CD4-positive, alpha-beta T cell treated with Interleukin-17A for 4 hours (primary cell): ENCODE measurements around the gene DNAJB6.
"Not testable (repeated sequence)": the region's sequence is repeated elsewhere in the genome, so short reads cannot be mapped to it uniquely, and the experiment has no call there.

Experiments
- DNase-seq: peaks from one replicate; pipeline ENCODE4 v3.0.0-alpha.2; 2020; ENCODE audit warnings: mixed read lengths

DNAJB6 gene

DNA sequence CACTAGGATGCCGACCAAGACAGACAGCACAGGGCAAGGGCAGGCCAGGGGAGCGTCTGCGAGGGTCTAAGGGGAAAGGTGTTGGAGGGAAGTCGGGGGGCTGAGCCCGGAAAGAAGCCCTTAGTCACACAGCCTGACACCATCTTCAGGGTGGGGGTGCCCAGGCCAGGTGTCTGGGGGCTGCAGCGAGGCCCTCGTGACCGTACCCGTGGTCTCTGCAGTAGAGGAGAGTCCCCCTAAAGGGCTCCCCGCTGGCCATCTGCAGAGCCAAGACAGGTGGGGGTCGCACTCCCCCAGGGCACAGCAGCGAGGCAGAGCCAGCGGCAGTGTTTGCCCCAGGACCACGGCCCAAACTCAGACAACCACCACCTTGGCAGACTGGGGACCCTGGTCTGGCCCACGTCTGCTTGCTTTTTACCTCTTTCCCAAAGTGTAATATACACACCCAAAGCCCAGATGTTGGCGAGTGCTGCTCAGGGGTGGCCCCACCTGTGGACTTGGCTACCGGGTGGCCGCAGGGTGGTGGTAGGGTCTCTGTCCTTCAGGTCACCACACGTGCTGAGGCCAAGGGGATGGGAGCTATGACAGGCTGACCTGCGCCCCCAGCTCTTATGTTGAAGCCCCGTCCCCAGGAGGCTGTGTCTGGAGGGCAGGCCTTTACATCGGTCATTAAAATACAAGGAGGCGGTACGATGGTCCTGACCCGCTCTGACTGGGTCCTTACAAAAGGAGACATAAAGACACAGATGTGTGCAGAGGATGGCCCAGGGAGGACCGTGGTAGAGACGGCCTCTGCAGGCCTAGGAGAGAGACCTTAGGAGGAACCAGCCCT is 107.4 kb downstream of the DNAJB6 start:
- DNase-seq, result no peak

DNA sequence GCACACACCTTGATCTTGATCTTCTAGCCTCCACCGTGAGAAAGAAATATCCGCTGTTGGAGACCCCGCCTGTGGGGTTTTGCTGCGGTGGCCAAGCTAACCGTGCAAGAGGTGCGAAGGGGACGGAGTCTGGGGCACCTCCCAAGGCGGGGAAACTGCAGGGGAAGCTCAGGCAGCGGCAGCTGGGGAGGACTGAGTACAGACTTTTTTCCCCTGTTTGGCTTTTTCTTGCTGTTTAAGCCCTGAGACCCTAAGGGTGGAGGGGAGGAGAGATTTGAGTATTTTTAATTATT is 108.0 kb downstream of the DNAJB6 start:
- DNase-seq, result no peak

DNA sequence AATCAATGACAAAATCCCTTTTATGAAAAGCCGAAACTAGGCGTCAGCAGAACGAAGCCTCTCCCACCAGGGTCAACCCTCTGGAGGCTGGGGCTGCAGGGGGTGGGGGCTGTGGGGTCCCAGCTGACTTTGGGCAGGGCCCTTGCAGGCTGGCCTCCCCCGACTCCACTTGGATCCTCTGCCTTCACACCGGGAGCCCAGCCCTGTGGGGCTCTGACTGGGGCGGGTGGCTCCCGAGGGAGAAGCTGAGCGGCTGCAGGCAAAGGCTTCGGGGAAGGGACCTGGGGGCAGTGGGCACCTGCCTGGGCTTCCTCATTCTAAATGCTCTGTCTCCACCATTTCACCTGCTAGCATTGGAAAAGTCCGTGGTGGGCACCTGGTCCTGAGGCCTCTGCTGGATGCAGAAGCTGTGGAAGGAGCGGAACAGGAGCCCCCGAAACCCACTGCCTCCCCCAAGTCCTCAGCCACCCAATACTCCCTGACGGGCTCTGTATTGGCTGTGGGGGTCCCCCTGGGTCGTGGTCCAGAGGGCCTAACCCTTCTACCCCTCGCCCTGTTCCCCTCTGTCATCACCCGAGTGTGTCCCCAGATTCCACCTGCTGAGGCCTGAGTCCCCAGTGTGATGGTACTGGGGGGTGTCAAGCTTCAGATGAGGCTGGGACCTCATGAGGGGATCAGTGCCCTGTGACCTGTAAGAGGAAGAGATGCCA is 108.6 kb downstream of the DNAJB6 start:
- DNase-seq, result no peak

DNA sequence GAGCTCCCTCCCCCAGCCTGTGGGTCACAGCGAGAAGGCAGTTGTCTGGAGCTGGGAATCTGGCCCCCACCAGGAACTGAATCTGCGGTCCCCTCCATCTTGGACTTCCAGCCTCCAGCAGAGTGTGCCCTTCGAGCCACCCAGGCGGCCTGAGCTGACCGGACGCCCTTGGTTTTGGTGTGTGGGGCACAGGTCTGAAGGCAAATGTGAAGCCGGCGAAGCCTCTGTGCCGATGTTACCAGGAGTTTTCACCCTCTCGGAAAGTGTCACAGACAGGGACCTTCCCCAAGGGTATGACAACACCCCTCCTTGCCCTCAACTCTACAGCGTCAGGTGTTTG is 109.1 kb downstream of the DNAJB6 start:
- no peak for DNase-seq

DNA sequence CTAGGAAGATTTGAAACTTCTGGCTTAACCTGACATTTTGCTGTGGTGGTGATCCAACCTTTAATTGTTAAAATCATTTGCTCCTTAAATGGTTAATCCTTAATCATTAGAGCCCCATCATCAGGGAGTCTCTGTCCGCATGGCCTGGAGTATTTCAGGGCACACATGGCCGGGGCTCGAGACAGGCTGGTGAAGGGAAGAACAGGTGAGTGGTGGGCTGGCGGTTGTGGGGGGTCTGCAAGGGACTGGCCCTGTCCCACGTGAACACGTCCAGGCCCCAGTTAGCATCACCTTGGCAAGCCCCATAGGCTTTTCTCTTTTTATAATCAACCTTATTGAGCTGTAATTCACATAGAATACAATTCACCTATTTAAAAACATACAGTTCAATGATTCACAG is 109.5 kb downstream of the DNAJB6 start:
- DNase-seq, result no peak

DNA sequence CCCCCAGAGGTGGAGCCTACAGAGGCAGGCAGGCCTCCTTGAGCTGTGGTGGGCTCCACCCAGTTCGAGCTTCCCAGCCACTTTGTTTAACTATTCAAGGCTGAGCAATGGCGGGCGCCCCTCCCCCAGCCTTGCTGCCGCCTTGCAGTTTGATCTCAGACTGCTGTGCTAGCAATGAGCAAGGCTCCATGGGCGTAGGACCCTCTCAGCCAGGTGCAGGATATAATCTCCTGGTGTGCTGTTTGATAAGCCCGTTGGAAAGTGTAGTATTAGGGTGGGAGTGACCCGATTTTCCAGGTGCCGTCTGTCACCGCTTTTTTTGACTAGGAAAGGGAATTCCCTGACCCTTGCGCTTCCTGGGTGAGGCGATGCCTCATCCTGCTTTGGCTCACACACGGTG is 117.2 kb downstream of the DNAJB6 start:
- not testable (repeated sequence) for DNase-seq

DNA sequence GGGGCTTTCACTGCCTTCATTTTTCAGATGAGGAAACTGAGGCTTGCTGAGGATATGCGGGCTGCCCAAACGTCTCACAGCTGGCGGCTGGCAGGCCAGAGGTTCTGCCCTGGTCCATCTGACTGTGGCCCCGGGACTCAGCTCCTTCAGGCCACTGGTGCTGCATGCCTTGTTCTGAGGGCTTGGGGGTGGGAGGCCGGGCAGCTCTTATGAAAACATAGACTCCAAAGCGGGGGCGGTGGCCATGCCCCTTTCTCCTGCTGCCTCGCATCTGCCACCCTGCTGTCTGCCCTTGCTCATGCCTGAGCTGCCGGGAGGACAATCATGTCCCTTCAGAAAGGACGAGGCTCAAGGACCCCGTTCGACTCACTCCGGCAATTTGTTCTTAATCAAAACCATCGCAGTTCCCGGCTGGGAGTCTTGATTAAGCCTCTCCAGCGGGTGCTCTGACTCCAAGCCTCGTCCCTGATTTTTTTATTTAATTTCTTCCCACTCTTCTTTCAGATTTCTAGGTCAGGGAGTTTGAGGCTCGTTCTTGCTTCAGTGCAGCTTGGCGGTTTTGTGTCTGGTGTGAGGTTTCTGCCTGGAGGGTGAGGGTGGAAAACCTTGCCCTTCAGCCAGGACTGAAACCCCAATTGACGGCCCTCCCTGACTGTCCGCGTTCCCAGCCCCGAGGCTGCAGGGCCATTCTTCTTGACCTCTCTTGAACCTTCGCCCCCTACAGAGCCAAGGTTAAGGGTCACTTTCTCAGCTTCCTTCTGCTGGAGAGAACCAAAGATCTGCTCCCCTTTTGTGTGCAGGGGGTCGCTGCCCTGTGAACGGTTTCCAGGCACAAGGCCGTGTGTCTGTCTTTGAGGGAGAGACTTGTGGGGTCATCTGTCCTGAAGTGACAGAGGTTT is 120.8 kb downstream of the DNAJB6 start:
- no peak for DNase-seq

DNA sequence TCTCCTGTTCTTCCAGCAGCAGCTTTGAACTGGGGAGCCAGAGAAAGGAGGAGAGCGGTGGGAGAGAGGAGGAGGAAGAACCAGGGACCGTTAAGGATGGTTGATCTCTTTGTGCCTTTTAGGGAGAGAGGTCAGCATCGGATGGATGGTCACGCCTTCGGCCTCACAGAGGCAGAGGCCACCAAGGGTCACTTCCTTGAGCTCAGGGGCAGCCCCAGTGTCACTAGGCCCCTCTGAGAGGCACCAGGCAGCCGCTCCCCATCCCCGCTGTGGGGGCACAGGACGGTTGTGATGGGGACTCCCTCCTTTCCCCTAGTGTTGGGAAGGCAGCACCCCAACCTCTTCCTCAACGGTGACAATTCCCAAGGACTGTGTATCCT is 121.4 kb downstream of the DNAJB6 start:
- DNase-seq, result no peak

DNA sequence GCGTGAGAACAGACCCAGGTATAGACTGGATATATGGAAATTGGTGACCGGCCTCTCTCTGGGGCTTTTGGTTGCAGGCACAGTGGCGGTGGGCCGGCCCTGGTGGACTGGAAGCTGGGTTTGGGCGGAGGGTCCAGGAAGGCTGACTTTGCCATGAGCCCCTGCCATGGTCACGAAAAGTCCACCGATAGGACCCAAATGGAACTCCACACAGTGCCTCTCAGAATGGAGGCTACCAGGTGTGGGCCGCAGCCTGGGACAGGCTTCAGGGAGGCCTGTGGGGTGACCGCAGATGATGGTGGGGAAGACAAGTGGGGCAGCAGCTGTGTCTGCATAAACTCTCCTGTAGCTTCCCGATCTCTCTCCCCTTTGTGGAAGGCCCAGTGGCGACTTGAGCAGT is 123.2 kb downstream of the DNAJB6 start:
- no peak for DNase-seq

DNA sequence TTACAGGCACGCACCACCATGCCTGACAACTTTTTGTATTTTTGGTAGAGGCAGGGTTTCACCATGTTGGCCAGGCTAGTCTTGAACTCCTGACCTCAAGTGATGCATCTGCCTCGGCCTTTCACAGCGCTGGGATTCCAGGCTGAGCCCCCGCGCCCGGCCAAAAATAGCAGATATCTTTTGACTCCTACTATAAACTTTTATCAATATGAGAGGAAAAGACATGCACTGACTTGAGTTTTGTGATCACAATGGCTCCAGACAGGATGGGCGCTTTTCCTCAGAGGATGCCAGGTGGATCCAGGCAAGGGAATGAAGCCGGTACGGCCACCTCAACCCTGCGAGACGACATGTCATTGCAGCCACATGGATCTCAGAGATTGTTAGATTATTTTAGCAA is 123.9 kb downstream of the DNAJB6 start:
- no peak for DNase-seq

DNA sequence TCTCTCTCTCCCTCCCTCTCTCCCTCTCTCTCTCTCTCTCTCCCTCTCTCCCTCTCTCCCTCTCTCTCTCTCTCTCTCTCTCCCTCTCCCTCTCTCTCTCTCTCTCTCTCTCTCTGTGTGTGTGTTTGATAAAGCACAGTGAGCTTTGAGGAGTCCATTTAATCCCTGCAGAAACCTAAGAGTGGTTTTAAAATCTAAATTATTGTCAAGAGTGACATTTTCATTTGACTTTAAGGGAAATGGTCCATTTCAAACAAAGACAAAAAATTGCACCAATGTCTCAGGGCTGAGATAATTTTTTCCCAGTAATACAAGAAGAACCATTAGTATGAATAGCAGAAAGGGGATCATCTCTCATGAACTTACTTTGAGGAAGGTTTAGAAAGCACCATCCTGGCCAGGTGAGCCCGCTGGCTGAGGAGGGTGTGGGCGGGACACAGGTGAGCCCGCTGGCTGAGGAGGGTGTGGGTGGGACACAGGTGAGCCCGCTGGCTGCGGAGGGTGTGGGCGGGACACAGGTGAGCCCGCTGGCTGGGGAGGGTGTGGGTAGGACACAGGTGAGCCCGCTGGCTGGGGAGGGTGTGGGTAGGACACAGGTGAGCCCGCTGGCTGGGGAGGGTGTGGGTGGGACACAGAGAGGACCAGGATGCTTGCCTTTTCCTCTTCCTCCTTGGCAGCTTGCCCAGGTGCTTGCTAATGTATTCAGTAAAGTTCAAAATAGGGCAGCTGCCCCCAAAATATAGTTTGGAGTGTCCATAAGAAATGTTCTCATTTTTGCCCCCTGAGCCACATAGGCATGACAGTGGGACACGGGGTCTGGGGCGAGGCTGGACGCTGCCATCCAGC is 125.0 kb downstream of the DNAJB6 start:
- no peak for DNase-seq

DNA sequence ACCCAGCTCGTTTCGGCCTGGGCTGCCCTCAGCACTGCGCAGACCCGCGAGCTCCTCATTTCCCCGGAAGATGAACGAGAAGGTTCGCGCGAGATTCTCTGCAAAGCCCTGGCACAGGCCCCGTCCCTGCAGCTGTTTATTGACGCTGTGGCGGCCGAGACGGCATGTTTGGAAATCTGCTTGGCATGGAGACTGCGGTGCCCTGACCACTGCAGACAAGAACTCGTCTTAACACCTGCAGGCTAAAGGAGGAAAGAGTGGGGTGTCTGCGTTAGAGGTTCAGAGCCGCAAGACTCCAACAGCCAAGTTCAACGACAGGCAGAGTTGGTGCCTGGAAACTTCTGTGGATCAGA is 125.6 kb downstream of the DNAJB6 start:
- no peak for DNase-seq

DNA sequence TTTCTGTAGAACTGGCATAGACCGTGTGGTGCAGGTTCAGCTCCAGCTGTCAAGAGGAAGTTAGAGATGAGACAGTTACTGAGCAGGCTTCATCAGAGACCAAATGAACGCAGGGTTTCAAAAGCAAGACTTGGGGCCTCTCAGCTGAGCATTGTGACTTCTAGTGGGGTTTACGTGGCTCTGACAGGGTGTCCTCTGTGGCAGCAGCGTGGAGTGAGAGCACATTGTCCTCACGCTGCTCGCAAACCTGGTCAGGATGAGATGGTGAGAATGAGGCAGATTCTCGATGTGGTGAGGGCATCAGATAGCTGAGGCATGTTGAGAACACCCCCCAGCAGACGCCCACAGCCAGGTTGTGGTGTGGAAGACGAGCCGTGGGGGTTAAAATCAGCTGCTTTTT is 126.0 kb downstream of the DNAJB6 start:
- no peak for DNase-seq

DNA sequence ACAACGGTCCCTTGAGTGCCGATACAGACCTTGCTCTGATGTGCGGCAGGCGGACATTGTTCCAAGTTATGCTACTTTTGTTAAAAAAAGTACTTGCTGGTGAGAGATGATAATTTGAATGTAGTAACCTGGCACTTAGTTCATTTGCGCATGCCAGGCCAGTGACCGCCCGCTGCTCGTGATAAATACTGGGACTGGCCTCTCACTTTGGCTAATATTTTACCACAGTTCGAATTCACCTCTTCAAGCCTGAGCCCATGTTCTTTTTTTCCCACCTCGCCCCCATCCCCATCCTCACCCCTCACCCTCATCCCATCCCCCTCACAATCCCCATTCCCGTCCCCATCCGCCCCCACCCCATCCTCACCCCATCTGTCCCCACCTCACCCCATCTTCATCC is 126.4 kb downstream of the DNAJB6 start:
- DNase-seq, result no peak

DNA sequence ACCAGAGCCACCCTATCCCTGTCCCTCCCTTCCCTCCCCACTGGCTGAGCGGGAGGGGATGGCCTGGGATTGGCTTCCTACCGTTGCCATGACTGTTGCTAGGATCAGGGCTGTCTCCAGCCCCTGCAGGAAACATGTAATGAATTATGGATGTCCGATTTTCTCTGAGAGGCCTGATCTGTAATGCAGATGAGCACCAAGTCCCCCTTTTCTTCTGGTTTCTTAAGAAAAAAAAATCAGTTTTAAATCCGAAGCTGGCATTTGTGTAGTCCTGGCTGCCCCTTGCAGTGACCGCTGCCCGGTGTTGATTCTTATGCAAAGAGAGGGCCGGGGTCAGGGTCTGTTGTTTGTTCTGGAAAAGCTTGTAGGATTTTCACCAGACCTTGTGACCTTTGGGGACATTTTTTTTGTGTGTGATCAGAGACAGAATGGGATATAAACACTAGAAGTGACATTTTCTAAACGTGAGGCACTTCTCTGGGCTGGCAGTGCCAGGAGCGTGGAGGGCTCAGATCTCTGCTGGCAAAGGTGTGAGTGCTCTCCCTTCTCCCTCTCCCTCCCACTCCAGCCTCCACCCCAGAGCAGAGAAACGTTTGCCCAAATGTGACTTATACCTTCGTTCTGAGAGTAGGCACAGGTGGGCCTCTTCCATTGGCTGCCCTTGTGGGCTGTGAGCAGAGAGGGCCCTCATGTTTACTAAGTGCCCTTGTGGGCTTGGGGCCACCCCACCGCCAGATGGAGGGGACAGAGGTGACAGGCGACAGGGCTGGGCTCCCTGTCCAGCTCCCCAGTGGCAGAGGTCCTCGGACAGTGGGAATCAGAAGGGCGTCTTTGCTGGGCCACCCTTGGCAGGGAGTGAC is 127.5 kb downstream of the DNAJB6 start:
- no peak for DNase-seq

DNA sequence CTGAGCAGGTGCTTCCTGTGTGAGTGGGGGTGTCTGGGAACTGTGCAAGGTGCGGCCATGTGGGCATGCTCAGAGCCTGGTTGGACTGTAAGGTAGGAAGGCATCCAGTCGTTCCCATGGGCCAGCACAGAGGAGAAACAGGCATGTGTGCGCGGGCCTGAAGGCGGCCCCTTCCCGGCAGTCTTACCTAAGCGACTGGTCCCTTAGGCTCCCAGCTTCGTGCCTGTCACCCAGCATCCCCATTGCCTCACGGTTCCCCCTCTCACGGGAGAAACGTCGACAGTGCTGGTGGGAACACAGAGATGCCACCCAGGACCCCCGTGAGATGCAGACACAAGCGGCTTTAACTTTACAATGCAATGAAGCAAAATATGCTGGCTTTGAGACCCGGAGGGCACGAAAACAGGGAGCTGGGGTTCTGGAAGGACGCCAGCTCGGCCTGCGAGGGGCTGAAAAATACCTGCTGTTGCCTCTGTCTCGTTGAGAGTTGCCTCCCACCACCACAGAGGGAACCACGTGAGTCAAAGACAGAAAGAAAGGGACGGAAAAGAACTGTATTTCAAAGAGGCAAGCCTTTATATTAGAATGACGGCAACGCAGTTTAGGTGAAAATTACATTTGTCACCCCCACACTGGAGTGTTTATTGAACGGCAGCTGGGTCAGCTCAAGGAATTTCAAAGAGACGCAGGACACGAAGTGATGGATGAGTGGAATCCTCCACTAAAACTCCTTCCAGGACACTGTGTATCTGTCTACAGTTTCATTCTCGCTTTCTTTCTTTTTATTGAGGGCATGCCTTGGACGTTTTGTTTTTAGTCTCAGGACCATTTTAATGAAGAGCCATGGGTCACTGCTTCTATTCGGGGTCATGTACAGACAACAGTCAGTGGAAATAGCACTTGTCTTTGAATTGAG is 128.4 kb downstream of the DNAJB6 start:
- DNase-seq, result no peak

DNA sequence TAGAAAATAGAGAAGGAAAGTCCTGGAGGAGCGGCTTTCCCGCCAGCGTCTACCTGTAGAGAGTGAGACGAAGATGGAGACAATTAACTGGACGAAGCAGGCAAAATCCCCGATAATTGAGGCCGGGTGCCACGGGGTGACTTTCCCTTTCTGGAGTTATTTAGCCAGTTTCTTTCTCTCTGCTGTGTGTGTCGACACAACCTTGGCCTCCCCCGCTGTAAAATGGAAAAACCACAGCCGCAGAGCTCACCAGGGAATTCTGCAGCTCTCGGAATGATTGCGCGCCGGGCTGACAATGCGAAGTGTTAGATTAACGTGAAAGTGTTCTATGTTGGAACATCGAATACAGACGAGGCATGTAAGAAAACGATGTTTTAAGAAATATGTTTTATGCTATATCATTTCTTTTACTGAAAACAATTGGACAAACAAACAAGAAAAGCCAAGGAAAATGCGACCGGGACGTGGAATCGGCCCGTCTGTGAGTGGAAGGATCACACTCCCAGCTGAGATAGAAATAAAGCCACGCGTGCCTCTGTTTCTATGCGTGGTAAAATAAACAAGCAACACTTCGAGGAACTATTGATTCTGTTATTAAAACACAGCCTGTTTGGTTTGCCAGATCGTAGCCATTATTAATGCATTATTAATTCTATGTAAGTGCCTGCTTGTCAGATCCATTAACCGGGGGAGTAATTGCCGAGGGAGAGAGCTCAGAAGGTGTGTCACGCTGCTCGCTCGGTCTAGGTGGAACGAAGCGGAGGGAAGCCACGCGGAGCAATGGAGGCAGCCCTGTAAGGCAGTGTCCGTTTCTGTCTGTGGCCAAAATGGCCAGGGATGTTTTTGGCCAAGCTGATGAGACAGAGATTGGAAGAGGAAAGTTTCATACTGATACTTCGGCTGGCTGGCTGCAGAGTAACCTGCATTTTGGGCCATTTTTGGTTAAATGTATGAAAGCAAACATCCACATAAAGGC is 129.4 kb downstream of the DNAJB6 start:
- DNase-seq, result no peak

DNA sequence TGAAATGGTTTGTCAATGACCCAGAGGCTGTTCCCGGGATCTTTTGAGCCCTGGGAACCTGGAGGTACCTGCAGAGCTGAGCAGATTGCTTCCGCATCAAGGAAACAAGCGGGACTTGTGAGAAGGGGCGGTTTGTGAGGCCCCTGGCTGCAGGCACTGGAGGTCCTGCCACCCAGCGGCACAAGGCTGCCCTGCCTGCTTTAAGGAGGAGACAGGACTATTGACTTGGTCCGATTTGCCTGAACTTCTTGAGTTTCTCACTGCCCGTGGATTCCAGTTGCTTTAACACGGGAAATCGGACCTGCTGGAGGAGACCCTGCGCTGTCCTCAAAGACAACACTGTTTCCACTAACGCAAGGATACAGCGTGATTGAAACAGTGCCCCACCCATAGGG is 130.1 kb downstream of the DNAJB6 start:
- DNase-seq, result no peak
